ENCODE data around the gene PRKRIP1.

The PRKRIP1 gene

DNA sequence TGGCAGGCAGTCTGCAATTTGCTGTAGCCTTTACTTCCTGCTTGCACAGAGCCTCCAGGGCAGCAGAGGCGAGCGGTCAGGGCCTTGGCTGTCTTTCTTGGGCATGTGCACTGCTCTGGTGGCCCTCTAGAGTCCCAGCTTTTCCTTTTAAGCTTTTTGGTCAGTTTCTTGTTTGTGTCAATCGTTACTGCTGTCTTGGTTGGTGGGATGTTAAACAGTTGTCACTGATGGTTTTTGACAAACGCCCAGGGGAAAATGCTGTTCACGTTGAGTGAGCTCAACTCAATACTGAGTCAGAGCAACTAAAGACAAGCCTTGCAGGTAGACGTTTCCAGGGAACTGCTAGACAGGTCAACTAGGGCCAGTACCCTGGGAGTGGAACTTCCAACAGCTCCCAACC, 14.0 kb downstream of the PRKRIP1 start:
- TF ChIP-seq CTCF (IDR thresholded peaks at IDR 0.05; ENCODE audit: low read depth, low read length) (no peak), EZH2phosphoT487 (IDR thresholded peaks at IDR 0.05; ENCODE audit: low read depth) (no peak)
- H4K20me1 ChIP-seq (ENCODE audit: insufficient read depth, low read length), result no peaks in the 10 kb centered on the region
- no peak overlapping the region for H3K4me2 ChIP-seq (ENCODE audit: low read length)
- H3K4me1 ChIP-seq (ENCODE audit: low read length), result peaks cover 18% of the 10 kb centered on the region
- H2AFZ ChIP-seq (ENCODE audit: low read depth, low read length), result no peak overlapping the region
- H3K27me3 ChIP-seq (ENCODE audit: low read depth, low read length), result no peaks in the 10 kb centered on the region
- peaks cover 6% of the 10 kb centered on the region for H3K79me2 ChIP-seq (ENCODE audit: low read length)
- no peaks in the 10 kb centered on the region for H3K9me3 ChIP-seq (ENCODE audit: insufficient read depth, low read length)
- H3K4me3 ChIP-seq (ENCODE audit: low read length), result no peak overlapping the region
- no peak overlapping the region for H3K27ac ChIP-seq (ENCODE audit: low read length)
- H3K9ac ChIP-seq (ENCODE audit: low read length), result no peak overlapping the region
- H3K36me3 ChIP-seq (replicated peaks; ENCODE audit: low read depth, low read length), result peaks cover 46% of the 10 kb centered on the region

DNA sequence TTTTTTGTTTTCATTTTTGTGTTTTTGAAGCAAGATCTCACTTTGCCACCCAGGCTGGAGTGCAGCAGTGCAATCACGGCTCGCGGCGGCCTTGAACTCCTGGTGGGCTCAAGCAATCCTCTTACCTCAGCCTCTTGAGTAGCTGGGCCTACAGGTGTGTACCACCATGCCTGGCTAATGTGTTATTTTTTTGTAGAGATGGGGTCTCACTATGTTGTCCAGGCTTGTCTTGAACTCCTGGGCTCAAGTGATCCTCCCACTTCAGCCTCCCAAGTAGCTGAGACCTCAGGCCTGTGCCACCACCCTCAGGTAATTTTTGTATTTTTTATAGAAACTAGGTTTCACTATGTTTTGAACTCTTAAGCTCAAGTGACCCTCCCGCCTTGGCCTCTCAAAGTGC, 14.8 kb downstream of the PRKRIP1 start:
- Histone ChIP-seq H3K4me2 (ENCODE audit: low read length) (no peak overlapping the region), H3K27ac (ENCODE audit: low read length) (no peak overlapping the region), H4K20me1 (ENCODE audit: insufficient read depth, low read length) (no peaks in the 10 kb centered on the region), H3K79me2 (ENCODE audit: low read length) (peaks cover 6% of the 10 kb centered on the region), H3K9me3 (ENCODE audit: insufficient read depth, low read length) (no peaks in the 10 kb centered on the region), H3K27me3 (ENCODE audit: low read depth, low read length) (no peaks in the 10 kb centered on the region), H3K9ac (ENCODE audit: low read length) (no peak overlapping the region), H3K4me3 (ENCODE audit: low read length) (no peak overlapping the region), H3K36me3 (replicated peaks; ENCODE audit: low read depth, low read length) (peaks cover 44% of the 10 kb centered on the region), H3K4me1 (ENCODE audit: low read length) (peaks cover 26% of the 10 kb centered on the region), H2AFZ (ENCODE audit: low read depth, low read length) (no peak overlapping the region)
- TF ChIP-seq CTCF (IDR thresholded peaks at IDR 0.05; ENCODE audit: low read depth, low read length) (no peak), EZH2phosphoT487 (IDR thresholded peaks at IDR 0.05; ENCODE audit: low read depth) (no peak)

DNA sequence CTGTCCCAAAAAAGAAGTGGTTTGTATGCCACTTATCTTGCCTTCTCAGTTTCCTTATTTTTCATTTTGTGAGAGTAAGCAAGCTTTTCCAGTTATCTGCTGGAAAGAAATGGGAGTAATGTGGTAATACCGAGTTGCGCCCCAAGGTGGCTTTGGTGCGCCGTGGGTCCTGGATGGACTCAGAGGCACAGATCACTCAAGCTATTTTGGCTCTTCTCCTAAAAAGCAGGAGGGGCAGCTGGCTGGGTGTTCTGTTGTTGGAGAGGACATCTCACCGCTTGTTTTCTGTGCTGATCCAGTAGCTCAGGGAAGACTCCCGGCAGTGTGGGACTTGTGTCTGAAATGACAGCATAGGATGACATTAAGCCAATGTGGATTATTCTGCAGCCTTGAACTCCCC, 16.4 kb downstream of the PRKRIP1 start:
- H4K20me1 ChIP-seq (ENCODE audit: insufficient read depth, low read length), result no peaks in the 10 kb centered on the region
- peaks cover 40% of the 10 kb centered on the region for H3K4me1 ChIP-seq (ENCODE audit: low read length)
- no peak overlapping the region for H3K9ac ChIP-seq (ENCODE audit: low read length)
- H3K4me3 ChIP-seq (ENCODE audit: low read length), result no peak overlapping the region
- no peak overlapping the region for H3K4me2 ChIP-seq (ENCODE audit: low read length)
- no peak overlapping the region for H3K27ac ChIP-seq (ENCODE audit: low read length)
- peaks cover 6% of the 10 kb centered on the region for H3K79me2 ChIP-seq (ENCODE audit: low read length)
- no peaks in the 10 kb centered on the region for H3K9me3 ChIP-seq (ENCODE audit: insufficient read depth, low read length)
- no peak for TF ChIP-seq EZH2phosphoT487 (IDR thresholded peaks at IDR 0.05; ENCODE audit: low read depth)
- TF ChIP-seq CTCF (IDR thresholded peaks at IDR 0.05; ENCODE audit: low read depth, low read length), result peak; percentile 77
- no peak overlapping the region for H2AFZ ChIP-seq (ENCODE audit: low read depth, low read length)
- H3K27me3 ChIP-seq (ENCODE audit: low read depth, low read length), result no peaks in the 10 kb centered on the region
- peaks cover 45% of the 10 kb centered on the region for H3K36me3 ChIP-seq (replicated peaks; ENCODE audit: low read depth, low read length)

DNA sequence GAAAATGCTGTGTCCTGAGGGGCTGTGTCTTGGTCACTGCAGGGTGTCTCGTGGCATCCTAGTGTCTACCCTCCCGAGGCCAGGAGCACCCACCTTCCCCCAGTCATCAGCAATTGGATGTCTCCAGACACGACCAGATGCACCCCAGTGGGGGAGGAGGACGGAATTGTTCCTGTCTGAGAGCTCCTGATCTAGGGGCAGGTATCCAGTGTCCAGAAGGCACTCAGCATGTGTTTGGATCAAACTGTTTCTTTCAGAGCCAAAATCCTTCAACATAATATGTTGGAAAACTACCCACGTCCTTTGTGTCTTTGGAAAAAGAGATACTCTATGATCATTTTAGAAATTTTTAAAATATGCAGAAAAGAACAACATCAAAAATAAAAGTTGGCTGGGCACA, 16.9 kb downstream of the PRKRIP1 start:
- Histone ChIP-seq H3K4me3 (ENCODE audit: low read length) (no peak overlapping the region), H3K9ac (ENCODE audit: low read length) (no peak overlapping the region), H3K4me2 (ENCODE audit: low read length) (no peak overlapping the region), H3K27ac (ENCODE audit: low read length) (no peak overlapping the region), H3K27me3 (ENCODE audit: low read depth, low read length) (no peaks in the 10 kb centered on the region), H3K36me3 (replicated peaks; ENCODE audit: low read depth, low read length) (peaks cover 39% of the 10 kb centered on the region), H3K9me3 (ENCODE audit: insufficient read depth, low read length) (no peaks in the 10 kb centered on the region), H2AFZ (ENCODE audit: low read depth, low read length) (no peak overlapping the region), H3K4me1 (ENCODE audit: low read length) (peaks cover 38% of the 10 kb centered on the region), H4K20me1 (ENCODE audit: insufficient read depth, low read length) (no peaks in the 10 kb centered on the region), H3K79me2 (ENCODE audit: low read length) (peaks cover 6% of the 10 kb centered on the region)
- TF ChIP-seq EZH2phosphoT487 (IDR thresholded peaks at IDR 0.05; ENCODE audit: low read depth), result no peak
- no peak for TF ChIP-seq CTCF (IDR thresholded peaks at IDR 0.05; ENCODE audit: low read depth, low read length)
